Measurements from ENCODE around the gene HOXB7. TPM values are rescaled to one million over a fixed set of nuclear protein-coding genes. Genes with fewer than 3 reads are reported as not detected.
A peak's percentile ranks its signal among the peaks of the same experiment; 100 is the strongest.

HOXB7 gene
- total and polyA plus RNA-seq, 12 donors = 0.13 to 0.62 (median 0.29) TPM; not detected in 6

- H3K36me3 ChIP-seq = no peaks in the 10 kb centered on the region
- H3K27me3 ChIP-seq = peaks cover 71 to 100% (median 99%) of the 10 kb centered on the region in 7 donors
- no peak for TF ChIP-seq CTCF (IDR thresholded peaks at IDR 0.05)
- DNase-seq = no peak
- no peak overlapping the region for H3K27ac ChIP-seq
- intact Hi-C loops (cut with DNase I) = no loop called here
- H3K4me1 ChIP-seq = peaks cover 0 to 10% (median 4%) of the 10 kb centered on the region in 9 donors
- no peak overlapping the region for H3K4me3 ChIP-seq
- H3K9me3 ChIP-seq = peaks cover 0 to 8% (median 0%) of the 10 kb centered on the region in 11 donors
- WGBS, 2 donors = 4 to 8% methylated on average over 21 of the region's 21 CpGs
- no peak for ATAC-seq
These were observed 6.7 kb downstream of the HOXB7 start for GRCh38 chr17:48603959-48604769.

GRCh38 chr17:48601539-48602425 lies 9.0 kb downstream of the HOXB7 start:
- Histone ChIP-seq H3K27ac (no peak overlapping the region), H3K4me1 (peaks cover 0 to 28% (median 15%) of the 10 kb centered on the region in 9 donors), H3K9me3 (peaks cover 0 to 8% (median 0%) of the 10 kb centered on the region in 11 donors), H3K27me3 (peaks cover 68 to 100% (median 99%) of the 10 kb centered on the region in 7 donors), H3K36me3 (no peaks in the 10 kb centered on the region), H3K4me3 (peak overlapping the region in 1 of 10 donors; percentile 3)
- no peak for TF ChIP-seq CTCF (IDR thresholded peaks at IDR 0.05)
- no peak for DNase-seq
- intact Hi-C loops (cut with DNase I) = no loop called here
- 4 to 11% methylated on average over 35 of the region's 35 CpGs for WGBS, 2 donors
- no peak for ATAC-seq

- no peak for ATAC-seq
- 19 to 23% methylated on average over 4 of the region's 4 CpGs for WGBS, 2 donors
- no peak overlapping the region for H3K4me3 ChIP-seq
- H3K9me3 ChIP-seq = peaks cover 0 to 8% (median 0%) of the 10 kb centered on the region in 11 donors
- no peak for DNase-seq
- peaks cover 3 to 34% (median 16%) of the 10 kb centered on the region in 9 donors for H3K4me1 ChIP-seq
- intact Hi-C loops (cut with DNase I) = no loop called here
- no peak for TF ChIP-seq CTCF (IDR thresholded peaks at IDR 0.05)
- no peaks in the 10 kb centered on the region for H3K36me3 ChIP-seq
- peaks cover 67 to 100% (median 99%) of the 10 kb centered on the region in 7 donors for H3K27me3 ChIP-seq
- H3K27ac ChIP-seq = no peak overlapping the region
These were observed 9.6 kb downstream of the HOXB7 start for GRCh38 chr17:48601207-48601538.

Data from heart right ventricle (tissue), 16 donors.